Measurements from ENCODE around the gene LDHD.
"Not testable (repeated sequence)": the region's sequence is repeated elsewhere in the genome, so short reads cannot be mapped to it uniquely, and the experiment has no call there.

Gene LDHD

GRCh38 chr16:75099075-75099667 is 17.4 kb downstream of the LDHD start:
- DNase-seq: no peak

GRCh38 chr16:75097941-75098901 is 18.4 kb downstream of the LDHD start:
- no peak for DNase-seq

- DNase-seq: no peak
Observed at GRCh38 chr16:75097191-75097761, 19.3 kb downstream of the LDHD start.

GRCh38 chr16:75096656-75097055 is 19.9 kb downstream of the LDHD start:
- DNase-seq: no peak

- DNase-seq: no peak
Observed at GRCh38 chr16:75095204-75095621, 21.4 kb downstream of the LDHD start.

- no peak for DNase-seq
Observed at GRCh38 chr16:75093598-75094540, 22.7 kb downstream of the LDHD start.

GRCh38 chr16:75092777-75093176 is 23.8 kb downstream of the LDHD start:
- no peak for DNase-seq

- DNase-seq: not testable (repeated sequence)
Observed at GRCh38 chr16:75091619-75092018, 25.0 kb downstream of the LDHD start.

- DNase-seq: not testable (repeated sequence)
Observed at GRCh38 chr16:75090899-75091298, 25.7 kb downstream of the LDHD start.

- no peak for DNase-seq
Observed at GRCh38 chr16:75089486-75090202, 26.9 kb downstream of the LDHD start.

- no peak for DNase-seq
Observed at GRCh38 chr16:75088934-75089333, 27.6 kb downstream of the LDHD start.

GRCh38 chr16:75088216-75088615 is 28.4 kb downstream of the LDHD start:
- DNase-seq: no peak

GRCh38 chr16:75087375-75087979 is 29.1 kb downstream of the LDHD start:
- peak; percentile 95 to 98 for DNase-seq

GRCh38 chr16:75086688-75087374 is 29.7 kb downstream of the LDHD start:
- DNase-seq: no peak

GRCh38 chr16:75086281-75086680 is 30.3 kb downstream of the LDHD start:
- no peak for DNase-seq

GRCh38 chr16:75085556-75085955 is 31.0 kb downstream of the LDHD start:
- peak in 1 of 2 experiments; percentile 12 for DNase-seq

GRCh38 chr16:75083813-75084212 is 32.8 kb downstream of the LDHD start:
- DNase-seq: no peak

- peak in 1 of 2 experiments; percentile 50 for DNase-seq
Observed at GRCh38 chr16:75081179-75081859, 35.3 kb downstream of the LDHD start.

GRCh38 chr16:75080205-75081029 is 36.2 kb downstream of the LDHD start:
- DNase-seq: no peak

Data from NCI-H524 (cell line).